Panc1 (cell line): ENCODE data around the gene EFCAB10.

Experiments
- POLR2AphosphoS5 ChIP-seq: IDR thresholded peaks from 2 replicates; pipeline ENCODE4 v1.6.1; 2012; ENCODE audit warnings: mild to moderate bottlenecking, low read depth, low read length, moderate library complexity
- SIN3A ChIP-seq: IDR thresholded peaks from 2 replicates; pipeline ENCODE4 v1.6.1; 2012; ENCODE audit warnings: low read depth, mild to moderate bottlenecking, low read length, moderate library complexity, borderline replicate concordance; ENCODE audit not compliant: insufficient read depth
- TCF7L2 ChIP-seq: IDR thresholded peaks from 2 replicates; pipeline ENCODE4 v1.6.1; 2011; ENCODE audit warnings: mild to moderate bottlenecking, low read depth, low read length, inconsistent platforms
- TF ChIP-seq, protein P1 (sequence below): fragments of 450-650 bp; IDR thresholded peaks from 2 replicates; pipeline ENCODE4 v1.5.1; 2017; ENCODE audit warnings: mild to moderate bottlenecking
- TF ChIP-seq, protein P2 (sequence below), 2 experiments: IDR thresholded peaks; 2 replicates each; pipeline ENCODE4 v1.6.1; 2011 to 2012; ENCODE audit warnings: low read depth in 2 of 2, control low read depth in 1 of 2, low read length in 1 of 2, mild to moderate bottlenecking in 1 of 2, moderate library complexity in 1 of 2; ENCODE audit not compliant: insufficient read depth in 1 of 2

DNA sequence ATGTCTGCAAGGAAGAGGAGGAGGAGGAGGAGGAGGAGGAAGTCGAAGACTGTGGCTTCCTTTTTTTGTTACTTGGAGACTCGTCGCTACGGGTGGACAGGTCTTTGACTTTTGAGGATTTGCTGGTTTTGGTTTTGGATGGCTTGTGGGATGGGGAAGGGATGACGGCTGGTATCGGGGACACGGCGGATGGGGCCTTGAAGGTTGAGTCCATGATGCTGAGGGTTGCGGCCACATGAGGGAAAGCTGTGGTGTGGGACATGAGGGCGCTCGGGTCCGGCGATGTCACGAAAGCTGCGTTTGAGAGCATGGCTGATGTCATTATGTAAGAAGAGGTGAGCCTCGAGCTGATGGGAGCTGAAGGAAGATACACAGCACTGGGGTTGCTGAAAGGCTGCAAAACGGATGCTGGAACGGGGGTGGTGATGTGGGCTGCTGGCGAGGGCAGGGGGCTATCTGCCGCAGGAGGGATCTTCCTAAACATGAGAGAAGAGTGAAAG, 33.1 kb upstream of the EFCAB10 start:
- TF ChIP-seq, protein P1, sequence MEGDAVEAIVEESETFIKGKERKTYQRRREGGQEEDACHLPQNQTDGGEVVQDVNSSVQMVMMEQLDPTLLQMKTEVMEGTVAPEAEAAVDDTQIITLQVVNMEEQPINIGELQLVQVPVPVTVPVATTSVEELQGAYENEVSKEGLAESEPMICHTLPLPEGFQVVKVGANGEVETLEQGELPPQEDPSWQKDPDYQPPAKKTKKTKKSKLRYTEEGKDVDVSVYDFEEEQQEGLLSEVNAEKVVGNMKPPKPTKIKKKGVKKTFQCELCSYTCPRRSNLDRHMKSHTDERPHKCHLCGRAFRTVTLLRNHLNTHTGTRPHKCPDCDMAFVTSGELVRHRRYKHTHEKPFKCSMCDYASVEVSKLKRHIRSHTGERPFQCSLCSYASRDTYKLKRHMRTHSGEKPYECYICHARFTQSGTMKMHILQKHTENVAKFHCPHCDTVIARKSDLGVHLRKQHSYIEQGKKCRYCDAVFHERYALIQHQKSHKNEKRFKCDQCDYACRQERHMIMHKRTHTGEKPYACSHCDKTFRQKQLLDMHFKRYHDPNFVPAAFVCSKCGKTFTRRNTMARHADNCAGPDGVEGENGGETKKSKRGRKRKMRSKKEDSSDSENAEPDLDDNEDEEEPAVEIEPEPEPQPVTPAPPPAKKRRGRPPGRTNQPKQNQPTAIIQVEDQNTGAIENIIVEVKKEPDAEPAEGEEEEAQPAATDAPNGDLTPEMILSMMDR: no peak
- no peak for TF ChIP-seq POLR2AphosphoS5
- TF ChIP-seq, protein P2, sequence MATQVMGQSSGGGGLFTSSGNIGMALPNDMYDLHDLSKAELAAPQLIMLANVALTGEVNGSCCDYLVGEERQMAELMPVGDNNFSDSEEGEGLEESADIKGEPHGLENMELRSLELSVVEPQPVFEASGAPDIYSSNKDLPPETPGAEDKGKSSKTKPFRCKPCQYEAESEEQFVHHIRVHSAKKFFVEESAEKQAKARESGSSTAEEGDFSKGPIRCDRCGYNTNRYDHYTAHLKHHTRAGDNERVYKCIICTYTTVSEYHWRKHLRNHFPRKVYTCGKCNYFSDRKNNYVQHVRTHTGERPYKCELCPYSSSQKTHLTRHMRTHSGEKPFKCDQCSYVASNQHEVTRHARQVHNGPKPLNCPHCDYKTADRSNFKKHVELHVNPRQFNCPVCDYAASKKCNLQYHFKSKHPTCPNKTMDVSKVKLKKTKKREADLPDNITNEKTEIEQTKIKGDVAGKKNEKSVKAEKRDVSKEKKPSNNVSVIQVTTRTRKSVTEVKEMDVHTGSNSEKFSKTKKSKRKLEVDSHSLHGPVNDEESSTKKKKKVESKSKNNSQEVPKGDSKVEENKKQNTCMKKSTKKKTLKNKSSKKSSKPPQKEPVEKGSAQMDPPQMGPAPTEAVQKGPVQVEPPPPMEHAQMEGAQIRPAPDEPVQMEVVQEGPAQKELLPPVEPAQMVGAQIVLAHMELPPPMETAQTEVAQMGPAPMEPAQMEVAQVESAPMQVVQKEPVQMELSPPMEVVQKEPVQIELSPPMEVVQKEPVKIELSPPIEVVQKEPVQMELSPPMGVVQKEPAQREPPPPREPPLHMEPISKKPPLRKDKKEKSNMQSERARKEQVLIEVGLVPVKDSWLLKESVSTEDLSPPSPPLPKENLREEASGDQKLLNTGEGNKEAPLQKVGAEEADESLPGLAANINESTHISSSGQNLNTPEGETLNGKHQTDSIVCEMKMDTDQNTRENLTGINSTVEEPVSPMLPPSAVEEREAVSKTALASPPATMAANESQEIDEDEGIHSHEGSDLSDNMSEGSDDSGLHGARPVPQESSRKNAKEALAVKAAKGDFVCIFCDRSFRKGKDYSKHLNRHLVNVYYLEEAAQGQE (IDR thresholded peaks at IDR 0.05; ENCODE audit: insufficient read depth in 1 of 2, low read depth in 2 of 2, low read length in 1 of 2): no peak
- no peak for TF ChIP-seq TCF7L2
- no peak for TF ChIP-seq SIN3A
